ENCODE results near the gene TRAK1.

TRAK1 gene

DNA sequence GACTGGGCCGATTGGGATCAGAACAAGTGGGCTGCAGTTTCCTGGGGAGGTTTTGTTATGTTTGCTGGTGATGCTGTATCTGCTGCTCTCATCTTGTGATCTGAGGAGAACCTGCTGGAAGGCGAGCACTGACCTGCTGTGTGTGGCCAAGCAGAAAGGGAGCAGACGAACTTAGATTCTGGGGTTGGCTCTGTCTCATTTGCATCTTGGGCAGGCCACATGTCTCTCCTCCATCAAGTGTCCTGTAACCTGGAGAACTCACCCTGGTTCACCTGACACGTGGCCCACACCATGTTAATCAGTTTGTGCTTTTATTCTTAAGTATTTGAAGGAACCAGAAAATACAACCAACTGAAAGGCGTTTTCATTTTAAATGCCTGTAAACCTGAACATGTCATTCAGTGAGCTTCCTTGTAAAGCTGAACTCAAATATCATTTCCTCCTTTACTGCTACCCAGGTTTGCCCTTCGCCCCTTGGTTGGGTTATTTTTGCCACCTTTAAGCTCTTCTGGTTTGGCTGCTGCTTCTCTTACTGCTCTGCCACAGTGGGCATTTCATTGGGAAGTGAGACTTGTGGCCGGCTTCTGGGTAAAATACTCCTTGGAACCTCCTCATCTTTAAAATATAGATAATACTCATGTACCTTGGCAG is 33.5 kb upstream of the TRAK1 start:
- TF ChIP-seq, protein P1, sequence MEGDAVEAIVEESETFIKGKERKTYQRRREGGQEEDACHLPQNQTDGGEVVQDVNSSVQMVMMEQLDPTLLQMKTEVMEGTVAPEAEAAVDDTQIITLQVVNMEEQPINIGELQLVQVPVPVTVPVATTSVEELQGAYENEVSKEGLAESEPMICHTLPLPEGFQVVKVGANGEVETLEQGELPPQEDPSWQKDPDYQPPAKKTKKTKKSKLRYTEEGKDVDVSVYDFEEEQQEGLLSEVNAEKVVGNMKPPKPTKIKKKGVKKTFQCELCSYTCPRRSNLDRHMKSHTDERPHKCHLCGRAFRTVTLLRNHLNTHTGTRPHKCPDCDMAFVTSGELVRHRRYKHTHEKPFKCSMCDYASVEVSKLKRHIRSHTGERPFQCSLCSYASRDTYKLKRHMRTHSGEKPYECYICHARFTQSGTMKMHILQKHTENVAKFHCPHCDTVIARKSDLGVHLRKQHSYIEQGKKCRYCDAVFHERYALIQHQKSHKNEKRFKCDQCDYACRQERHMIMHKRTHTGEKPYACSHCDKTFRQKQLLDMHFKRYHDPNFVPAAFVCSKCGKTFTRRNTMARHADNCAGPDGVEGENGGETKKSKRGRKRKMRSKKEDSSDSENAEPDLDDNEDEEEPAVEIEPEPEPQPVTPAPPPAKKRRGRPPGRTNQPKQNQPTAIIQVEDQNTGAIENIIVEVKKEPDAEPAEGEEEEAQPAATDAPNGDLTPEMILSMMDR (conservative IDR thresholded peaks at IDR 0.05; ENCODE audit: low read length): no peak
- no peak for DNase-seq (ENCODE audit: low read depth)
- no peak overlapping the region for H3K4me3 ChIP-seq (ENCODE audit: low read length)

DNA sequence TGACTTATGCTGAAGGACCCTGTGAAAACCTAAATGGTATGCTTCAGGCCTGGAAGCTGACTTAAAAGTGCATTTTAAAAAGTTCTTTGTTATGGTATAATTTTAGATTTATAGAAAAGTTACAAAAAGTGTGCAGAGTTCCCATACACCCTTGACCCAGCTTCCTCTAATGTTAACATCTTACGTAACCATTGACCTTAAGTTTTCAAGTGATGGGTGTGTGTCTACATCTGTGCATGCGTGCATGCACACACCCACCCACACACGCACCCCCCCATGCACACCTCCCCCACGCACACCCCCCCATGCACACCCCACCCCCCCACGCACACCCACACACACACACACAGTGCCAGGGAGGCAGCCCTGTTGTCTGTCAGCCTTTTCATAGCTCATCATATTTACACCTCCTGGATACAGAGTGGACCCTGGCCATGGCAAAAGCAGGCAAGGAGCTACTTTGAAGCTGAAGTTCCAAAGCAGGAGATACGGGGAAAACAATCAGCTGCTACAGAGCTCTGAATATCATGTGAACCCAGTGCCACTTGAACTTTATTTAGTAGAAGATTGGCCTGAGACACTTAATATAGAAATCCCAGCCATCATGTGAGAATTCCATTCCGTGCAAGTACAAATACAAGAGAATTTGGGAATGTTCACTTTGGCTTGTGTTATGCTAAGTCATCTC is 30.0 kb upstream of the TRAK1 start:
- no peak overlapping the region for H3K4me3 ChIP-seq (ENCODE audit: low read length)
- TF ChIP-seq, protein P1 (conservative IDR thresholded peaks at IDR 0.05; ENCODE audit: low read length): no peak
- no peak for DNase-seq (ENCODE audit: low read depth)

DNA sequence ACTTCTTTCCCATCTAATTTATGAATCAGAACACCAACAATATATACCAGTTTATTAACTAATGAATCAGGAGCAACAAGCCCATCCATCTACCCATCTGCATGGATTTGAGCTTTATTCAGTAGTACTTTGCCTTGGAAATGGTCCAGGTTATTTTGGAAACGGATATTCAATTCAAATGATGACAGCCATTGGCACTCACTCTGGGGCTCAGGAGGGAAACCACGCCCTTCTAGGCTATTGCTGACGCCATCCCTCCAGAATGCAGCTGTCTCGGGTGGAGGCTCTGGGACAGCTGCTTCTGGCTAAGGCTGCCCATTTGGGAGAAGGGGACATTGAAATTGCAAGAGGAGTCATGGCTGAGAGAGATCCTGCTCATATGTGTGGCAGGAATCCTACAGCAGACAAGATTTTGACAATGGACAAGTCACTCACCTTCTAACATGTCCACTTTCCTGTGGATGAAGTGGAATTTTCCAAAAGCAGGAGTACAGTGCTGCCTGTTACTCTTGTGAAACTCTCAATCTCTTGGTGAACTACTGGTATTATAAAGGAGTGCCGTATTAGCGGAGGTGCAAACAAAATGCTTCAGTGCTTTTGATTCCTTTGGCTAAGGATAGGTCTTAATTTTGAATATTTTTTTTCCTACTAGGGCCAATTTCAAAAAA is 29.3 kb upstream of the TRAK1 start:
- peak; percentile 96 for DNase-seq (ENCODE audit: low read depth)
- TF ChIP-seq, protein P1 (conservative IDR thresholded peaks at IDR 0.05; ENCODE audit: low read length): no peak

DNA sequence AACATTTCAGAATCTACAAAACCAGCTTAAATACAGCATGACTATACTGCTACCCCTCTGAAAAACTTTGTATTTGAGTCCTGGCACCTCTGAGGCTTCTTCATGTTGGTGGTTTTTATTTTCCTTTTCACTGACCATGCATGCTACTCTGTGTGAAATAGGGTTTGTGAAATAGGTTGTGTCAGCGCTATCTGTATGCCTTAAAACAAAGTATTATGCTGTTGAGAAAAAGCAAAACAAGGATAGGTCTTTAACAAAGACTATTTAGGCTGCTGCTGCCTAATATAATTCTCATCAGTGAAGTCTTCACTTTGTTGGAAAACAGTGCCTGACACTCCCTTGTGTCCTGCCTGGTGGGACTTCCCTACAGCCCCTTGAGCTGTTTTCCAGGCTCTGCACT is 28.7 kb upstream of the TRAK1 start:
- H3K4me3 ChIP-seq (ENCODE audit: low read length): no peak overlapping the region
- TF ChIP-seq, protein P1 (conservative IDR thresholded peaks at IDR 0.05; ENCODE audit: low read length): no peak
- DNase-seq (ENCODE audit: low read depth): no peak

More for the DNA sequence above, 29.3 kb upstream of the TRAK1 start:
- no peak overlapping the region for H3K4me3 ChIP-seq (ENCODE audit: low read length)

DNA sequence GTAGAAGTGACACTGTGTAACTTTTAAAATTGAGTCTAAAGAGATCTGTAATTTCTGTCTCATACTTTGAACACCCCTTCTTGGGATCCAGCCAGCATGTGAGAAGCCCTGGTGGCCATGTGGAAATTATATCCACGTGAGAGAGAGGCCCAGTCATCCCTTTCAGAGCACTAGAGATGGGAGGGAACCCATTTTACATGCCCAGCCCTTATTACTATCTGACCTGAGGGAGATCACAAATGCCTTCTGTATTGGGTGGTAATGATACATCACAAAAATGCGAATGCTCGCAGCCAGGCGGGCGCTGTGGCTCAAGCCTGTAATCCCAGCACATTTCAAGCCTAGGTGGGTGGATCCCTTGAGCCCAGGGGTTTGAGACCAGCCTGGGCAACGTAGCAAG is 27.3 kb upstream of the TRAK1 start:
- TF ChIP-seq, protein P1 (conservative IDR thresholded peaks at IDR 0.05; ENCODE audit: low read length): no peak
- peak; percentile 97 for DNase-seq (ENCODE audit: low read depth)
- no peak overlapping the region for H3K4me3 ChIP-seq (ENCODE audit: low read length)

DNA sequence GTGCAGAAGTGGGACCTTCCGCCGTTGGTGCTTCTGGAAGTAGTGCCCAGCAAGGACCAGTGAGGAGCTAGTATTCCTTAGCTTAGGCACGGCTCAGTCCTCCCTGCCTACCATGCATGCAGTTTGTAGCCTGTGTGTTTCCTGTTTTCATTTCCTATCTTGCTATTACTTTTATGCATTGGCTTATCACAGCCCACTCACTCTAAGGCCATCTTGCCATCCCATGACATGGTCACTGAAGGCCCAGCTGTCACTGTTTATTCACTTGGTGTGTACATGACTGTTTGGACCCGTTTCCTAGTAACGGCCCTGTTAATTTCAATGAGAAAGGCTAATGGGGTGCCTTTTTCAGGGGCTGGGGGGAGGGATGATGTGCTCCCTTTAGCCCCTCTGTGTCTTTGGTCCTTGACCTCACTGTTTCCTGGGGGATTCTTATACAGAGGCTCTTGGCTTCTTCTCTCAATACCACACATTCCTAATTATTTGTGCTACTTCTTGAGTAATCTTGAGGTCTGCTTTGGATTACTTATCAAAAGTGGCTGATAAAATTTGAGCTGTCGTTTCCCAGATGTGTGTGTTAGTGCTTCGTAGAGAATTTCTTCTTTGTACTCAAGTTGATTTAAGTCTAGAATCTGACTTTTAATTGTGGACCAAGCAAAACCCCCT is 24.5 kb upstream of the TRAK1 start:
- no peak overlapping the region; the same call in 1 of the 2 replicates for H3K4me3 ChIP-seq (ENCODE audit: low read length)
- TF ChIP-seq, protein P1 (conservative IDR thresholded peaks at IDR 0.05; ENCODE audit: low read length): no peak
- DNase-seq (ENCODE audit: low read depth): peak; percentile 90

Measured in AG10803 (cell line).